ENCODE data around the gene HOXA3.

The HOXA3 gene

DNA sequence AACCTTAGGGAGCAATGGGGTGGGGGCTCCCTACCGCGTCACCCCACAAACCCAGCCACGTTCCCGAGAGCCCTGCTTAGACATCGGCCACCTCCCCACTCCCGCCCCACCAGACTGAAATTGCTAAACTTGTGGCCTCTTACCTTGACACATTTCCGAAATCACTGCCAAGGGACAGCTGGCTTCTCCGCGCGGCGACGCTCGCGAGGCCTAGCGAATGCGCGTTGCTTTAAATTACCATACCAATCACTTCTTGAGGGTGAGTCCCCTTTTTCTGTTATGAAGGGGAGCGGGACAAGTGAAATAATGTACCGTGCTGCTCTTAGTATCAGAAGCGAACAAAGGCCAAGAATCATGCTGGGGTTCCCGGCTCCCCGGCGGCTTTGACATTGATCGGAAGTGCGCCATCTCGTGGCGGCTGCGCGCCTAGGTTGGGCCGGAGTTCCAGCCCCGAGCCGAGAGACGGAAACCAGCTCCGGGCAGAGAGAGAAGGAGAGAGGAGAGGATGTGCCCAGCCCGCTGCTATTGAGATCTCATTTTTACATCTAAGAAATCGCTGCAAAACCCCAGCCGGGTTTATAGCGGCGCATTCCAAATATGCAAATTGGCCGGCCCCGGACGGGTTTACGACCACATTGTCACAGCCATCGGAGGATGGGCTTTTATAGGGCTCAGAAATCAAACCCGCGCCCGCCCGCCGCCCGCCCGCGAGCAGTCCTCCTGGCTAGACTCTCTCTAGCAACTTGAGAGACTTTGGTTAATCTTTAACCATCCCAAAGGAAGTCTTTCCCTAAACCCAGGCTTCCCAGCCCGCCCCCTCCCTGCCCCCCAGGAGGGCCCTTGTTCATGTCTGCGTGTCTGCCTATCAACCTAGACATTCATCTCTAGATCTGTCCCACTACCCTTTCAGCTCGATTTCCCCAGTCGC, 27.4 kb upstream of the HOXA3 start:
- in situ Hi-C loops (cut with MboI; ENCODE audit: low sequenced_read_pairs) = loop anchor here (25.0 kb wide), 1 partner anchor 817 kb away; no protein-coding TSS in a partner anchor

DNA sequence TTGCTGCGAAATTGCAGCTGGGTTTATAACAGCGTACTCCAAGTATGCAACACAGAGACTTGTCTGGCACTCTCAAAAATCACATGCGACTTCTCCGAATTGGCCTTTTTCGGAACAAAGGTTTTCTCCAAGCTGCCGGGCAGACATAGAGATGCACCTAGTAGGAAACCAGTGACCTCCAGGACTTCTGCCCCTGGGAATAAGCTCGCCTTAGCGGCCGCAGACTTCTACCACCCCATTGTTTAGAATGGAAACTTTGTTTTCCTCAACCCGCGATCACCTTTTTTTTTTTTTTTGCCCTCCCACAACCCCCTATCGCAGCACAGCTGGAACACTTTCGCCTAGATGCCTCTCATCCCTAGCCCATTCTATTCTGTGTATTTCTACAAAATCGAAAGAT, 26.6 kb upstream of the HOXA3 start:
- in situ Hi-C loops (cut with MboI; ENCODE audit: low sequenced_read_pairs) = loop anchor here (25.0 kb wide), 1 partner anchor 817 kb away; no protein-coding TSS in a partner anchor

DNA sequence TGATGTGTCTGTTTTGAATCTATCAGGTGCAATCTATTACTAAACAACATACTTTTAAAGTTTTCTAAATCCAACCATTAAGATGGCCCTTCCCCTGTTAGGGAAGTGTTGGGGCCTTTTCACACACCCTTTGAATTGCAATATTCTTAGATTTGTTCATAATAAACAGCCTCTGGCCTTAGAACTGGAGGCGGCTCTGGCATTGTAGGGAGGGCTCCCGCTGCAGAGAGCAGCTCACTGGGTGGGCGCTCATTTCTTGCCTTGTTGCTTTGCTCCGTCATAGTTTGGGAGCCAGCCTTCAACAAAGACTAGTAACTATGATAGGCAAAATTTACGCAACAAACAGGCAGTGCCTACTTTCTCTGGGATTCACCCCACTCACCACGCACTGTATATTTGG, 26.0 kb upstream of the HOXA3 start:
- in situ Hi-C loops (cut with MboI; ENCODE audit: low sequenced_read_pairs) = loop anchor here (25.0 kb wide), 1 partner anchor 816 kb away; no protein-coding TSS in a partner anchor

DNA sequence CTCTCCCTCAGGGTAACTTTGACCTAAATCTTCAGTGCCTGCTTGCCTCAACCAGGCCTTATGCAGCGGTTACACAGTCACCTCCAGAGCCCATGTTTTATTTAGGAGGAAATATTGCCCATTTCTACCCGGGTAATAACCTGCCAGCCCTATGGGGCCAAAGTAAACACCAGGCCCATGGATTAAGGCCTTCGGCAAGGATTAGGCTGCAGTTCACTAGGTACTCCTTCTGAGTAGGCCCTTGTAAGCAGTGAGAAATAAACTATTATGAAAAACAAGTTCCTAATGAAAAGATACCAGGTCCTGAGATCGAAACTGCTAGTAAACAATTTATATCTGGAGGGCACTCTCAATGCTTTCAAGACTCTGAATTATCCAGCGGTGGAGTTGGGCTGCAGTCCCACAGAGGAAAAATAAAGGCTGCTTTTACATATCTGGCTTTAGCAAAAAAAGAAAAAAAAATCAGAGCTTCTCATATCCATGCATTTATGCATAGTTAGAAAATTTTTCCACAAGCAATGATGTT, 25.5 kb upstream of the HOXA3 start:
- in situ Hi-C loops (cut with MboI; ENCODE audit: low sequenced_read_pairs) = loop anchor here (25.0 kb wide), 1 partner anchor 816 kb away; no protein-coding TSS in a partner anchor

DNA sequence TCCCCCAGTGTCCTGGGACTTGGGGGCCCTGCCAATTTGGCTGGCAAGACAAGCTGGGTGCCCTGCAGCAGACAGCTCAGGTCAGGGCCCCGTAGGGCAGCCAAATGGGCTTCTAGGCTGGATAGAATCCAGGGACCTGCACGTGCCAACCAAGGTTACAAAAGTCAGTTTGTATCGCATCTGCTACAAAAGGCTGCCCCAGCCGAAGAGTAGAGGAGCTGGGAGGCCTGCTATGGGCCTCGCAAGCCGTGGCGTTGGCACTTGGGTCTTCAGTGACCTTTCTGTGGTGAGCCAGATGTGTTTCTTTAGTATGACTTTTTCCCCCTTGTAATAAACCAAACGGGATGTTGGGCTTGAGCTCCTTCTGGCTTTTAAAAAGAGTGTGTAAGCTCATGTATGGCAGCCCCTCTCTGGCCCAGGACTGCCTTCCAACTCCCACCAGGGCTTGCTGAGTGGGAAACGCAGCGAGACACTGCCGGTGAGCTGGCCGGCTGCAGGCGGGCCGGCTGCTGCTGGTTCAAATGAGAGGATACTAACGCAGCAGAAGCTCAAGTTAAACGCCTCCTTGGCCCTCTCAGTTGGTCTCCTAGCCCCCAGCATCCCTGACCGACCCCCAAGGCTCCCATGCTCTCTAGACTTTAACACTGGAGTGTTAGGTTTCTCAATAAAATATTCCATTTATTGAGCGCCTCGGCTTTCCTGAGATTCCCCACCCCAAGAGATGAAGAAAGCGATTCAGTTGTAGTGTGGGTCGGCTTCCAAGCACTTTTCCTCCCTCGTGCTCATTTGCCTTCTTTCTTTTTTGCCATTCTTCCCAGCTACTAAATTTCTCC, 24.8 kb upstream of the HOXA3 start:
- in situ Hi-C loops (cut with MboI; ENCODE audit: low sequenced_read_pairs) = loop anchor here (25.0 kb wide), 1 partner anchor 815 kb away; no protein-coding TSS in a partner anchor

DNA sequence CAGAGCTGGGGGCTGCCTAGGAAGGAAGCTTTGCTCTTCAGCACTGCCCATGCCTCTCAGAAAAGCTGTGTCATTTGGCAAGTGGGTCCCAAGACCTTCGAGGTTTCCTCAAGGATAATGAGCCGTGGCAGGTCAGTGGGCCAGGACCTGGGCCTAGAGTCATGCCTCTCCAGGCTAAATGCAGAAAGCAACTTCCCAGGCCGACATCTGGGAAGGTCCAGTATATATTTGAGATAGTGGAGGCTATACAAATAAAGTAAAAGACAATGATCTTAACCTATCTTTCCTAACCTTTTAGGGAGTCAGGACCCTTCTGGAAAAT, 24.1 kb upstream of the HOXA3 start:
- in situ Hi-C loops (cut with MboI; ENCODE audit: low sequenced_read_pairs) = loop anchor here (25.0 kb wide), 1 partner anchor 814 kb away; no protein-coding TSS in a partner anchor

DNA sequence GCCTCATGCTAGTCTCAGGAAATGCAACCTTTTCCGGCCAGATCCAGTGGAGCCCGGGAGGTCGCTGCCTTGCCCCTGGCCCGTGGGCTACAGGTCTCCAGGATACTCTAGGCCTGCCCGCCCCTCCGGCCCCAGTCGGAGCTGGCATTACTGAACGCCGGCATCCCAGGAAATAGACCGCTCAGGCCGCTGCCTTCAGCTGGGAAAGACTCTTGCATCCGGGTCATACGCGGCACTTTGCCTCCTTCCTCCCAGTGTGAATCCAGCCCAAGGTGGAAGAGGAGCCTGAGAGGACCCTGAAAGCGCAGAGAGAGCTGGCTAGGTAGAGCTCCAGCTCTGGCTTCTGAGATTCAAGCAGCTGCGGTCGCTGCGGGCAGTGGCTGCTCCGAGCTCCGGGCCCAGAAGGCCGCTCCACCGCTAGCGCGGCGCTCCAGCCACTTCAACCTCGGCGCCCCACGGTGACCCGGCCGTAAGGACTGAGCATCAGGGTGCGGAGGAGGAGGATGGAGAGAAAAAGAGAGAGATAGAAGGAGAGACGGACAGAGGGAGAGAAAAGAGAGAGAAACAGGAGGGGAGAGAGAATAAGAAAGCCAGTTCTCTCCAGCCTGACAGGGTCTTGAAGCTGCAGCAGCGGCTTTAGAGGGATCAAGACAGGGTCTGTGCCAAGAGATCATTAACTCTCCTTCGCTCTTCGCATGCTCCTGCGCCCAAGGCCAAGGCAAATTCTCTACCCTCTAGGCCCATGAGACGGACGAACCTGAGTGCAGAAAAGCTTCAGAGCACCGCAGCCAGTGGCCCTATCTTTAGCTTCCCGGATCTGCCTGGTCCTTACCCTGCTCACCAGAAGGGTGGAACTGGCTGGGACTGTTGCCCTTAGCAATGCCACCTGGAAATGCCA, 23.5 kb upstream of the HOXA3 start:
- in situ Hi-C loops (cut with MboI; ENCODE audit: low sequenced_read_pairs) = loop anchor here (25.0 kb wide), 1 partner anchor 814 kb away; no protein-coding TSS in a partner anchor

DNA sequence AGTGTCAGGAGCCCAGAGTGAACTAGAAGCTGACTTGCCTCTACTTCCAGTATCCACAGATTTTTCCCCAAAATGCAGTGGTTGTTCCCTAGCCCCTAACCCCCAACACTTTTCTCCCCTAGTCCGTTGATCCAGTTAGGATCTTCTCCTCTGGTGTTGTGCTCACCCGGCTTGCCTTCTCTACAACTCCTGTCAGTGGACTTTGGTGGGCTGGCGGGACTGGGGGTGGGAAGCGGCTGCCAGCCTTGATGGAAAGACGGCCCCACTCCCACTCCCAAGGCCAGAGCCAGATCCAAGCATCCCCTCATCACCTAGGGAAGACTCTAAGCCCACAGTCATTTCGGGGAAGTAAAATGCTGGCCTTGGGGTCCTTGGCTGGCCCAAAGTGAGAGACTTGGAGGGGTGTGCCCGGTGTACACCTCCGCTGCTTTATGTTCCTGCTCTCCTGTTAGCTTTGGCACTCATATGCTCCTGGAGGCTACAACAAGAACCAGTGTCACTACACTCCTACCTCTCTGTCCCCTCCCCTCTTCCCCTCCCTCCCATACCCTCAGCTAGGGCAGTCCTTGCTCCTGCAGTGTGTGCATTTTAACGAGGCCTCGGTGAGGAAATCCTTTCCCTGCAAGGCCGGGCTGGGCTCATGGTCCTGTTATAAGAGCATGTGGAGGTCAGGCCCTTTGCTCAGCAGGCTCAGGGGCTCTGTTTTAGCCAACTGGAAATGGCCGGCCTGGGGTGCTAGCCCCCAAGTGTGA, 22.7 kb upstream of the HOXA3 start:
- in situ Hi-C loops (cut with MboI; ENCODE audit: low sequenced_read_pairs) = loop anchor here (25.0 kb wide), 1 partner anchor 813 kb away; no protein-coding TSS in a partner anchor

DNA sequence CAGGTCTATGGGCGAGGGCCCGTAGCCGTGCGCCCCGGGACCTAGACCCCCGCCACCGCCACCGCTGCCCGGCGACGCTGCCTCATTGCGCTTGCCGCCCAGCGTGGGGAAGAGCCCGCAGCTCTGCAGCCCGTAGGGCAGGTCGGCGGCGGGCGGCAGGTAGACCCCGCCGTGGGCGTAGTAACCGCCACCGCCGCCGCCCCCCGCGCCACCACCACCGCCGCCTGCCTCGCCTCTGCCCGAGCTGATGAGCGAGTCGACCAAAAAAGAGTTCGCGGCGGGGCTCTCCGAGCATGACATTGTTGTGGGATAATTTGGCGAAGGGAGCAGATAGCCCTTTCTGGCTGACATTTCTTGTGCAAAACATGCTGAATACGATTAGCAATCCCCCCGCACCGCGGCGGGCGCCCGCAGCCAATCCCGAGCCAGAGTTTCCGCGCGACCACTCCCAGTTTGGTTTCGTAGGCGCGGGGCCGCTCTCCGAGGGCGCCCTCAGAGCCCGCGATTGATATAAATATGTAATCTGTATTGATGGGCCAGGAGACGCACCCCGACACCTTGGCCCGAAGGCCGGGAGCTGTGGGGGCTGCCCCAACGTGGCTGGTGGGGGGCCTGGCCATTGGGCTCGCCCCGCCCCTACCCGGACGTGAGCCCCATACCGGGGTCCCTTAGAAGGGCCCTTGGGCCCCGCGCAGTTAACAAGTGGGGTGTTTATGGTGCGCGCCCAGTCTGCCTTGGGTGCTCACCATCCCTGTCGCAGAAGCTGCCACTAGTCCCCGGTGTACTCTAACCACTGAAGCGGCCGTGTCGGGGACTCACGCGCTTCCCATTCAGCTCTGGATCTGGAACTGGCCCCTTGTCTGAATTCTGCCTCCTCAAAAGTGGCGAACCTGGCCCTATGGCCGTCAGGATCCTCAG, 21.8 kb upstream of the HOXA3 start, which contains the start of gene HOXA10:
HOXA10 (minus strand) TSS at position 365 of the 918 bp plus-strand sequence; CDS start at position 351, 14 bp downstream.
- in situ Hi-C loops (cut with MboI; ENCODE audit: low sequenced_read_pairs) = no loop called here

DNA sequence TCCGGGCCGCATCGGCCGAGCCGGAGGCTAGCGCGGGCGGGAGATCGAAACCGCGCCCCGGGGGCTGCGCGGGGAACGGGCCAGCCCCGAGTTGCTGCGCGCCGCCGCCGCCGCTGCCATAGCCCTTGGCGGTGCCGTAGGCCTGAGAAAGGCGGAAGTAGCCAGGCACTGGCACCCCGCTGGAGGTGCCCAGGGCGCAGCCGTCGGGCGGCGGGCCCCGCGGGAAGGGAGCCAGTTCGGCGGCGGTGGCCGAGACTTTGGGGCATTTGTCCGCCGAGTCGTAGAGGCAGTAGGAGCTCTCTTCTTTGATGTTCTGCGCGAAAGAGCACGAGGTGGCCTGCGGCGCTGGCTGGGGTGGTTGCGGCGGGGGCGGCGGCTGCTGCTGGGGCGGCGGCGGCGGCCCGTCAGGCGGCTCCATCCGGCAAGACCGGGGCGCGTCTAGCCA, 21.1 kb upstream of the HOXA3 start:
- in situ Hi-C loops (cut with MboI; ENCODE audit: low sequenced_read_pairs) = no loop called here

DNA sequence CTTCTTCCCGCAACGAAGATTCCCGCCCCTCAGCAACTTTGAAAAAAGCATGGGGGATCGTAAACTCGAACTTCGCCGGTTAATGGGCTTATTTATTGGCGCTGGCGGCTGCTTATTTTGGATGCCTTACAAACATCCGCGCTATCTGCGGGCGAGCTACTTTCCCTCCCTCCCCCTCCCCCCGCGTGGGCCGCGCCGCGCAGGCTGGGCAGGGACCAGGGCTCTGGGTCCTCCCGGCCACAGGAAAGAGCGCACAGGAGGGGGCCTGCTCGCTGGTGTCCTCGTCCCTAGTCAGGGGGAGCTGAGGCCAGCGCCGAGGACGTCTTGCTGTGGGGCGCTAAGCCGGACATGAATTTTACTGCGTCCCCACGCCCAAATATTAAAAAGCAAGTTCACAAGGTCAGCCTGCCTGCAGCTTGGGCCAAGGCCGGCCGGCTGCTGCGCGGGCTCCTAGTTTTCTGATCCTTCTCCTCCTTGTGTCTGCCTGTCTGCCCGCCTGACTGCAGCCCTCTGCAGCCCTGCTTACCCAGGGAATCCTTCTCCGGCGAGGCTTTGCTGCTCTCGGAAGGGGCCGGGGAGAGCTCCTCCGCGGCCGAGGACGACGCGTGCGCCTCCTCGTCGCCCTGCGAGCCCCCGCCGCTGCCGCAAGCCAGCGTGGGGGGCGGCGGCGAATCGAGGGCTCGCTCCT, 20.6 kb upstream of the HOXA3 start:
- in situ Hi-C loops (cut with MboI; ENCODE audit: low sequenced_read_pairs) = no loop called here

DNA sequence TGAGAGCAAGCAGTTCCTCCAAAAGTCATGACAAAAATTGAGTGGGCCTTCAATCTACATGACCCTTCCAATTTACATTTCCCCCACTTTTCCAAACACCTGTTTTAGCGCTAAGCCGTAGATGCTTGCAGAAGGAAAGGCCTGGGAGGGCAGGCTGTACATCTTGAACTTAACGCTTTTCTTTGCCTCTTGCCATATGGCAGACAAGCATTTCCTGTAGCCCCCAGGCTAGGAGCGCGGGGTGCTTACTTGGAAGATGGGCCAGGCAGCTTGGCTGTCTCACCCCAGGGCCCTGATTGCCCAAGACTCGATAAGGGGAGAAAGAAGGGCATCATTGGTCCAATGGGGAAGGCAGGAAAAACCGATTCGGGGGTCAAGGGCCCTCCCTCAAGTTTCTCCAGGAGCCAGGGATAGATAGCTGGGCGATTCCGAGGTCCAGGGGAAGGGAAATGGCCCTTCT, 20.0 kb upstream of the HOXA3 start:
- in situ Hi-C loops (cut with MboI; ENCODE audit: low sequenced_read_pairs) = no loop called here

DNA sequence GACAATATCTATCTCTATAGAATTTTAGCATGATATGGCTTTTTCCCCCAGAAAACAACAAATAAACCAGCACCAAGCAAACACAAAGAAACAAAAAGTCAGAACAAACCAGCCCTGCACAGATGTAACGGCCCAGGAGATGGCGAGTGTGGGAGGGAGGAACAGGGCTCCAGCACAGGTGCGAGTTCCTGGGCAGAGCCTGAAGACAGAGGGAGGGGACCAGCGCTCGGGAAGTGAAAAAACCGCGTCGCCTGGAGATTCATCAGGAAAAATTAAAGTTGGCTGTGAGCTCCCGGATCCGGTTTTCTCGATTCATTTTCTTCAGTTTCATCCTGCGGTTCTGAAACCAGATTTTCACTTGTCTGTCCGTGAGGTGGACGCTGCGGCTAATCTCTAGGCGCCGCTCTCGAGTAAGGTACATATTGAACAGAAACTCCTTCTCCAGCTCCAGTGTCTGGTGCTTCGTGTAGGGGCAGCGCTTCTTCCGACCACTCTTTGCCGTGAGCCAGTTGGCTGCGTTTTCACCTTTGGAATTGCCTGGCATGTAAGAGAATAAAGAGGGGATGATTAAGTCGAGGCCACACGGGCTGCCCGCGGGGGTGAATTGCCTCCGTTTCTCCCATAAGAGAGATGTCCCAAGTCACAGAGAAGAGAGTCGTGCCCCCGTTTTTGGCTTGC, 19.4 kb upstream of the HOXA3 start:
- in situ Hi-C loops (cut with MboI; ENCODE audit: low sequenced_read_pairs) = no loop called here

DNA sequence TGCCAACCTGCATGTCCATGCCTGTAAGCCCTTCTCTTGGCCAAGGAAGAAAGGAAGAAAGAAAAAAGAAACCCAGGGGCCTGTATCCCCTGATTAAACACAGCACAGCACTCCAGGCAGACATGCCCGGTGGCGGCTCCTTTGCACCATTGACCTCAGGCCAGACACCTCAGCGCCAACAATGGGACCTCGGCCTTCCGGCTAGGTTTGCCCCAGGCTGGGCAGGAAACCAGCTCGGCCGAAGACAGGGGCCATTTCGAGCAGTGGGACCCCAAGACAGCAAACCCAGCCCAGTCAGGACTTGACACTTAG, 18.9 kb upstream of the HOXA3 start:
- in situ Hi-C loops (cut with MboI; ENCODE audit: low sequenced_read_pairs) = no loop called here

DNA sequence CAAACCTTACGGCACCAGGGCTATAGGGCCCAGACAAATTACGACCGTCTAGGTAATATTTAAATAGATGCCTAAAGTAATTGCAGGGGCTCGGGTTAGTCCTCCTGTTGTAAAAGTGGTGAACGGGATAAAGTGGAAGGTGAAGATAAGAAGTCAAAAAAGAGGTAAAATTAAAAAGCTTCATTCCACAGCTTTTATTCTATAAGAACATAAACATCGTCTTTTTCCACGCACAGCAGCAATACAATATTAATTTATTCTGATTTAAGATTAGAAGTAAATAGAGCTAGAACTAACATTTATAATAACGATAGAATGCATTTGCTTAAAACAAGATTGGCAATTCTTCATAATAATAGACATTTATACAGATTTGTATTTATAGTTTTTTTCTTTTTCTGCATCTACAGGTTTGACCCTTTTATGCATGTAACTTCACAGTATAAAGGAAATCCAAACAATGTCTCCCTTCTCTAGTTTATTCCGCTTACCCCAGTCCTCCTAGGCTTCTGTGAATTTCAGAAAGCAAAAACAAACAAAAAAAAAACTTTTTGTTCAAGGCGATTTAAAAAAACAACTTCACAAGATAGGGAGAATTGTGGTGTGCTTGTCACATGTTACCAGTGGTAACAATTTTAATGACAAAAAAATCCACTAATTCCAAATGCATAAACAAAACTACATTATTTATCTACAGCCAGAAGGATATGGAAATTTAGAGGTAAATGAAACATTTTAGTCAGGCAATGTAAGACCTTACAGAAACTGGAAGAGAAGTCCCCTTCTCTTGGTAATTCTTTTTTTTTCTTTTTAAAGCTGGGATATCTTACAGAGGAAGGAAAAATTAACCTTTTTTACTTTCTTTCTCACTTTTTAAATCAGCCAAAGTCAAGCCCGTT, 18.3 kb upstream of the HOXA3 start:
- in situ Hi-C loops (cut with MboI; ENCODE audit: low sequenced_read_pairs) = no loop called here

Measured in HL-60/S4 treated with phorbol 12-myristate 13-acetate at 8.2 ng/mL for 4 days and 3 days (cell line).